Measurements from ENCODE around the gene IP6K3.

DNA sequence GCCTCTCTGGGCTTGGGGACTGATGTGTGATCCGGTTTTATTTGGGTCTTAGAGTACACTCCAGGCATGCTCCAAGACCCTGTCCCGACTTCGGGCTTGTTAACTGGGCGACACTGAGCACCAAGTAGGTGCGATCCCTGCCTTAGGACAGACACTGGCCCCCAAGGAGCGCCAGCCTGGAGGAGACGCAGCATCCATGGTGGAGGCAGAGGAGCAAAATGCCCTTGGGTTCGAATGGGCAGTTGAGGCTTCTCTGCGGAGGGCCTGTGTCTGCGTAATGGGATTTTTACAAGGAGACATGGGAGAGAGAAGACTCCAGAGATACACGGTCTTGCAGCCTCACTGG lies 42.8 kb upstream of the IP6K3 start:
- TF ChIP-seq, protein P1, sequence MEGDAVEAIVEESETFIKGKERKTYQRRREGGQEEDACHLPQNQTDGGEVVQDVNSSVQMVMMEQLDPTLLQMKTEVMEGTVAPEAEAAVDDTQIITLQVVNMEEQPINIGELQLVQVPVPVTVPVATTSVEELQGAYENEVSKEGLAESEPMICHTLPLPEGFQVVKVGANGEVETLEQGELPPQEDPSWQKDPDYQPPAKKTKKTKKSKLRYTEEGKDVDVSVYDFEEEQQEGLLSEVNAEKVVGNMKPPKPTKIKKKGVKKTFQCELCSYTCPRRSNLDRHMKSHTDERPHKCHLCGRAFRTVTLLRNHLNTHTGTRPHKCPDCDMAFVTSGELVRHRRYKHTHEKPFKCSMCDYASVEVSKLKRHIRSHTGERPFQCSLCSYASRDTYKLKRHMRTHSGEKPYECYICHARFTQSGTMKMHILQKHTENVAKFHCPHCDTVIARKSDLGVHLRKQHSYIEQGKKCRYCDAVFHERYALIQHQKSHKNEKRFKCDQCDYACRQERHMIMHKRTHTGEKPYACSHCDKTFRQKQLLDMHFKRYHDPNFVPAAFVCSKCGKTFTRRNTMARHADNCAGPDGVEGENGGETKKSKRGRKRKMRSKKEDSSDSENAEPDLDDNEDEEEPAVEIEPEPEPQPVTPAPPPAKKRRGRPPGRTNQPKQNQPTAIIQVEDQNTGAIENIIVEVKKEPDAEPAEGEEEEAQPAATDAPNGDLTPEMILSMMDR (IDR thresholded peaks at IDR 0.05) = no peak
- TF ChIP-seq POLR2AphosphoS5 (IDR thresholded peaks at IDR 0.05; ENCODE audit: insufficient read depth in 1 of 2, low read depth in 1 of 2) (no peak), POLR2A (IDR thresholded peaks at IDR 0.05) (no peak)

Measured in vagina (tissue), 2 donors.